ENCODE data around the gene CTNNB1. TPM values are rescaled to one million over a fixed set of nuclear protein-coding genes. Genes with fewer than 3 reads are reported as not detected.

CTNNB1 gene
- total RNA-seq, 1 experiment from 2014 or later, result 460 TPM

DNA sequence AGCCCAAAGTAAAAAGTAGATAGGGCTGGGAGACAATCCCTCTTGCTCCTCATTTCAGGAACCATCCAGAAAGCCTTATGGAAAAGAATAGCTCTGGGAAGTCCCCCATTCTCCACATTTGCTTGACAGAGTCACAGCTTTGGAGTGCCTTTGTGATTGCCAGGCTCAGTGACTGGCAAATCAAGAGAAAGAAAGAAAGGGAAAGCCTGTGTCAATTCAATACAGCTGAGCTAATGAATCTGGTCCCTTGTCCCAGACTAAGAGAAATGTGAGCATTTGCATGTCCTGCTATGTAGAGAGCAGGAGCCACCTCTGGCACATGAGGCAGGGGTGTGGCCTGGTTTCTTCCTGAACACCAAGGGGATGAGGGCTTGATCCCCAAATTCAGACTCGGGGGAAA lies 14.9 kb upstream of the CTNNB1 start:
- TF ChIP-seq, protein P1, sequence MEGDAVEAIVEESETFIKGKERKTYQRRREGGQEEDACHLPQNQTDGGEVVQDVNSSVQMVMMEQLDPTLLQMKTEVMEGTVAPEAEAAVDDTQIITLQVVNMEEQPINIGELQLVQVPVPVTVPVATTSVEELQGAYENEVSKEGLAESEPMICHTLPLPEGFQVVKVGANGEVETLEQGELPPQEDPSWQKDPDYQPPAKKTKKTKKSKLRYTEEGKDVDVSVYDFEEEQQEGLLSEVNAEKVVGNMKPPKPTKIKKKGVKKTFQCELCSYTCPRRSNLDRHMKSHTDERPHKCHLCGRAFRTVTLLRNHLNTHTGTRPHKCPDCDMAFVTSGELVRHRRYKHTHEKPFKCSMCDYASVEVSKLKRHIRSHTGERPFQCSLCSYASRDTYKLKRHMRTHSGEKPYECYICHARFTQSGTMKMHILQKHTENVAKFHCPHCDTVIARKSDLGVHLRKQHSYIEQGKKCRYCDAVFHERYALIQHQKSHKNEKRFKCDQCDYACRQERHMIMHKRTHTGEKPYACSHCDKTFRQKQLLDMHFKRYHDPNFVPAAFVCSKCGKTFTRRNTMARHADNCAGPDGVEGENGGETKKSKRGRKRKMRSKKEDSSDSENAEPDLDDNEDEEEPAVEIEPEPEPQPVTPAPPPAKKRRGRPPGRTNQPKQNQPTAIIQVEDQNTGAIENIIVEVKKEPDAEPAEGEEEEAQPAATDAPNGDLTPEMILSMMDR (conservative IDR thresholded peaks at IDR 0.05; ENCODE audit: low read depth, low read length), result no peak
- TF ChIP-seq EZH2 (IDR thresholded peaks at IDR 0.05; ENCODE audit: low read length, unreplicated experiment), result no peak
- H4K20me1 ChIP-seq (ENCODE audit: low read length), result no peaks in the 10 kb centered on the region
- CTCF ChIA-PET, result no interaction called here
- no peak overlapping the region for H3K9ac ChIP-seq (ENCODE audit: low read length)
- no peak for DNase-seq
- no peaks in the 10 kb centered on the region for H3K36me3 ChIP-seq (ENCODE audit: low read depth, low read length)
- no peaks in the 10 kb centered on the region for H3K9me2 ChIP-seq (replicated peaks; ENCODE audit: low read length)
- 0 out of 2 replicates have a peak, but pooled peaks cover 7% of the 10 kb centered on the region for H3K4me1 ChIP-seq (ENCODE audit: insufficient read depth, low read length)
- H3K27ac ChIP-seq (ENCODE audit: low read length), result no peak overlapping the region
- no peaks in the 10 kb centered on the region for H3K79me2 ChIP-seq (ENCODE audit: low read length)
- H3K27me3 ChIP-seq (ENCODE audit: low read length), result no peaks in the 10 kb centered on the region; the same call in 1 of the 2 replicates
- H3K4me2 ChIP-seq (ENCODE audit: low read length), result no peak overlapping the region
- H3F3A ChIP-seq (ENCODE audit: low read length, unreplicated experiment), result no peaks in the 10 kb centered on the region
- intact Hi-C loops (cut with micrococcal nuclease), result no loop called here
- H3K9me3 ChIP-seq (ENCODE audit: low read length), result no peaks in the 10 kb centered on the region
- no TSS peak for BruUV-seq (replicated peaks)
- POLR2A ChIA-PET (ENCODE audit: unreplicated experiment), result no interaction called here
- no peak for ATAC-seq
- no peak overlapping the region for H2AFZ ChIP-seq (ENCODE audit: low read length)
- no peak overlapping the region for H3K4me3 ChIP-seq (ENCODE audit: low read length)

DNA sequence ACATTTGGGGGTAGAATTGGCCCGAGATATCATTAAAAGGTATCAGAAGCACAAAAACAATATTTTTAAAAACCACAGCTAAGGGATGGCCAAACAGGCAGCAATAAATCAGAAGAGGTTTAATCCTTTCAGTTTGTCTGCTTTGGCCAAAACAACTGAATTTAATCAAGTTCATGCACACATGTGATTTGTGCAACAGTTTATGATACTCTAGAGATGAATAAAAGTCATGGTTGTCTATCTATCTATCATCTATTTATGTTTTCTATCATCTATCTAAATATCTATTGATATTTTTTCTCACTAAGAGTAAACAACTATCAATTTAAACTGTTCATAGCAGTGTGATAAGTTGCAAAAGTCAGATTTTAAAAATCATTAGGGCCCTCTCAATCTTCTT lies 13.0 kb upstream of the CTNNB1 start:
- intact Hi-C loops (cut with micrococcal nuclease), result no loop called here
- Histone ChIP-seq H3K4me1 (ENCODE audit: insufficient read depth, low read length) (0 out of 2 replicates have a peak, but pooled peaks cover 7% of the 10 kb centered on the region), H4K20me1 (ENCODE audit: low read length) (no peaks in the 10 kb centered on the region), H3K27ac (ENCODE audit: low read length) (no peak overlapping the region), H3K9me2 (replicated peaks; ENCODE audit: low read length) (no peaks in the 10 kb centered on the region), H3K36me3 (ENCODE audit: low read depth, low read length) (no peaks in the 10 kb centered on the region), H3K9me3 (ENCODE audit: low read length) (no peaks in the 10 kb centered on the region), H3F3A (ENCODE audit: low read length, unreplicated experiment) (no peaks in the 10 kb centered on the region), H3K4me3 (ENCODE audit: low read length) (no peak overlapping the region), H3K27me3 (ENCODE audit: low read length) (no peaks in the 10 kb centered on the region), H2AFZ (ENCODE audit: low read length) (no peak overlapping the region), H3K4me2 (ENCODE audit: low read length) (no peak overlapping the region), H3K9ac (ENCODE audit: low read length) (no peak overlapping the region), H3K79me2 (ENCODE audit: low read length) (no peaks in the 10 kb centered on the region)
- TF ChIP-seq EZH2 (IDR thresholded peaks at IDR 0.05; ENCODE audit: low read length, unreplicated experiment), result no peak
- no peak for TF ChIP-seq EZH2phosphoT487 (IDR thresholded peaks at IDR 0.05; ENCODE audit: borderline replicate concordance, low read length)
- TF ChIP-seq, protein P1 (conservative IDR thresholded peaks at IDR 0.05; ENCODE audit: low read depth, low read length), result no peak
- ChIA-PET POLR2A (ENCODE audit: unreplicated experiment) (no interaction called here), CTCF (no interaction called here)
- BruUV-seq (replicated peaks), result no TSS peak
- no peak for ATAC-seq
- no peak for DNase-seq

DNA sequence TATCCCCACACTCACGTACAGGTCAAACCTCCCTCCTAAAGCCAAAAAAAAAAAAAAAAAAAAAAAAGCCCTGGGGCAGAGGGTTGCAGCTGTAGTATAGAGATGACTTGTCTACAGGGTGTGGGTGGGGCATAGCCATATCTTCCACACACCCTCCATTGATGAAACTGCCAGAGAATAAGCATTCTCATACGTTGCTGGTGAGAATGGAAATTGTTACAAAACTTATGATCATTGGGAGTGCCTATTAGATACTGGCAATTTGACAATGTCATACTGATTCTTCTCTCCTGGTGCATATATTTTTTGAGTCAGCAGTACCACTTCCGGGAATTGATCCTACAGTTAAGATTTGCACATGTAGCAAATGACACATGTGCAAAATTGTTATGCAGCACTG lies 11.0 kb upstream of the CTNNB1 start:
- CTCF ChIA-PET, result no interaction called here
- H3K9me2 ChIP-seq (replicated peaks; ENCODE audit: low read length), result no peaks in the 10 kb centered on the region
- H3K4me3 ChIP-seq (ENCODE audit: low read length), result no peak overlapping the region
- ATAC-seq (peak; percentile 43), DNase-seq (peak; percentile 51)
- TF ChIP-seq, protein P1 (conservative IDR thresholded peaks at IDR 0.05; ENCODE audit: low read depth, low read length), result no peak
- no peak for TF ChIP-seq EZH2 (IDR thresholded peaks at IDR 0.05; ENCODE audit: low read length, unreplicated experiment)
- TF ChIP-seq EZH2phosphoT487 (IDR thresholded peaks at IDR 0.05; ENCODE audit: borderline replicate concordance, low read length), result no peak
- no peaks in the 10 kb centered on the region for H3K9me3 ChIP-seq (ENCODE audit: low read length)
- H4K20me1 ChIP-seq (ENCODE audit: low read length), result no peaks in the 10 kb centered on the region
- intact Hi-C loops (cut with micrococcal nuclease), result no loop called here
- no peaks in the 10 kb centered on the region for H3K36me3 ChIP-seq (ENCODE audit: low read depth, low read length)
- H3K27me3 ChIP-seq (ENCODE audit: low read length), result no peaks in the 10 kb centered on the region
- BruUV-seq (replicated peaks), result no TSS peak
- POLR2A ChIA-PET (ENCODE audit: unreplicated experiment), result no interaction called here
- H3K9ac ChIP-seq (ENCODE audit: low read length), result no peak overlapping the region
- no peak overlapping the region for H2AFZ ChIP-seq (ENCODE audit: low read length)
- H3K4me2 ChIP-seq (ENCODE audit: low read length), result no peak overlapping the region
- no peaks in the 10 kb centered on the region for H3K79me2 ChIP-seq (ENCODE audit: low read length)
- no peak overlapping the region for H3K27ac ChIP-seq (ENCODE audit: low read length)
- H3K4me1 ChIP-seq (ENCODE audit: insufficient read depth, low read length), result 0 out of 2 replicates have a peak, but pooled peaks cover 7% of the 10 kb centered on the region
- no peaks in the 10 kb centered on the region for H3F3A ChIP-seq (ENCODE audit: low read length, unreplicated experiment)
